NAMALWA (cell line): ENCODE data around the gene ZNF248.
"Not testable (repeated sequence)": the region's sequence is repeated elsewhere in the genome, so short reads cannot be mapped to it uniquely, and the experiment has no call there.

Experiments
- DNase-seq: peaks from one replicate; pipeline ENCODE4 v3.0.0-alpha.2; 2015; ENCODE audit warnings: low spot score

ZNF248 gene

DNA sequence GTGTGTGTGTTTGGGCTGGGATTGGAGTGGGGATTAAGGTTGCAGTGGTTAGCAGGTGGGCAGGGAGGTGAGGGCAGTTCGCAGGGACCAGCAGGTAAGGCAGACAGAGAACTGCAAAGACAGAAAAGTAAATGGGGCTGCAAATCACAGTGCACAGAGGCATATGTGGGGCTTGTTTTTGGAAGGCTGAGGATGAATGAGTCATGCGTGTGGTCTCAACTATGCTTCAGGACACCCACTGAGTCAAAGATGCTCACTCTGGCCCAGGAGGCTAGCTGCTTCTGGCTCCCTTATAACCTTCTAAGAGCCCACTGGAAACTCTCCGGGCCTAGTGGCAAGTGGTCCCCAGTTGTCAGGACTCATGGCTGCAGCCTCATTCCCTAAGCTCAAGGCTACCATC is 118.2 kb downstream of the ZNF248 start:
- DNase-seq: no peak

DNA sequence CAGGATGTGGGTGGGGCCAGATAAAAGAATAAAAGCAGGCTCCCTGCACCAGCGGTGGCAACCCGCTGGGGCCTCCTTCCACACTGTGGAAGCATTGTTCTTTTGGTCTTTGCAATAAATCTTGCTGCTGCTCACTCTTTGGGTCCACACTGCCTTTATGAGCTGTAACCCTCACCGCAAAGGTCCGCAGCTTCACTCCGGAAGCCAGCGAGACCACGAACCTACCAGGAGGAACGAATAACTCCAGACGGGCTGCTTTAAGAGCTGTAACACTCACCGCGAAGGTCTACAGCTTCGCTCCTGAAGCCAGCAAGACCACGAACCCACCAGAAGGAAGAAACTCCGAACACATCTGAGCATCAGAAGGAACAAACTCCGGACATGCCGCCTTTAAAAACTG is 119.2 kb downstream of the ZNF248 start:
- not testable (repeated sequence) for DNase-seq

DNA sequence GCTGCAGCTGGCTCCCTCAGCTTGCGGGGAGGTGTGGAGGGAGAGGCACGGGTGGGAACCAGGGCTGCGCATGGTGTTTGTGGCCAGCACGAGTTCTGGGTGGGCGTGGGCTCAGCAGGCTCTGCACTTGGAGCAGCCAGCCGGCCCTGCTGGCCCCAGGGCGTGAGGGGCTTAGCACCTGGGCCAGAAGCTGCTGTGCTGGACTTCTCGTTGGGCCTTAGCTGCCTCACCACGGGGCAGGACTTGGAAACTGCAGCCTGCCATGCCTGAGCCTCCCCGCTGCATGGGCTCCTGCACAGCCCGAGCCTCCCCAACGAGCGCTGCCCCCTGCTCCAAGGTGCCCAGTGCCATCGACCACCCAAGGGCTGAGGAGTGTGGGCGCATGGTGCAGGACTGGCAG is 120.1 kb downstream of the ZNF248 start:
- no peak for DNase-seq

DNA sequence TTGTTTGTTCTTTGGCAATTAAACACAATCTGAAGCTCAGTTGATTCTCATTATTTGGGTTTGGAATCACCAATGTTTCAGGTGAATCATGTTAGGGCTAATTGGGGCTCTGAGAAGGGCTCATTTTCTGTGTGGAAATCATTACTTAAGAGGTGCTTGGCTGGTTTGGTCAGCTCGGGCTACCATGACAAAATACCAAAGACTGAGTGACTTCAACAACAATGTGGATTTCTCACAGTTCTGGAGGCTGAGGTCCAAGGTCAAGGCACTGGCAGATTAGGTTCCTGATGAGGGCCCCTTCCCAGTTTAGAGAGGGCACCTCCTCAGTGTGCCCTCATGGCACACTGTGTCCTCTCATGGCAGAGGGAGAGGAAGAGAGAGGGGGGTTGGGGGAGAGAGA is 121.3 kb downstream of the ZNF248 start:
- no peak for DNase-seq

- DNase-seq: no peak
These were observed 122.4 kb downstream of the ZNF248 start for GRCh38 chr10:37734971-37735370.
